ENCODE data around the gene FRMPD4.

Gene FRMPD4

GRCh38 chrX:12421918-12422317, 283.6 kb downstream of the FRMPD4 start:
- POLR2A ChIA-PET: no interaction called here
- TF ChIP-seq CTCF (IDR thresholded peaks at IDR 0.05; ENCODE audit: control extremely low read depth, extremely low read depth, low read depth, missing control alignments): no peak
- no peak for DNase-seq (ENCODE audit: extremely low spot score)
- CTCF ChIA-PET: interaction anchor here (0.9 kb wide), 1 partner anchor 350 kb away, joined by 3 read pairs; no protein-coding TSS in a partner anchor

- POLR2A ChIA-PET: no interaction called here
- DNase-seq (ENCODE audit: extremely low spot score): no peak
- no peak for TF ChIP-seq CTCF (IDR thresholded peaks at IDR 0.05; ENCODE audit: control extremely low read depth, extremely low read depth, low read depth, missing control alignments)
- CTCF ChIA-PET: no interaction called here
Observed at GRCh38 chrX:12423346-12423745, 285.1 kb downstream of the FRMPD4 start.

GRCh38 chrX:12425496-12425895, 287.2 kb downstream of the FRMPD4 start:
- no peak for TF ChIP-seq CTCF (IDR thresholded peaks at IDR 0.05; ENCODE audit: control extremely low read depth, extremely low read depth, low read depth, missing control alignments)
- POLR2A ChIA-PET: no interaction called here
- CTCF ChIA-PET: no interaction called here
- no peak for DNase-seq (ENCODE audit: extremely low spot score)

- CTCF ChIA-PET: no interaction called here
- POLR2A ChIA-PET: interaction anchor here (0.7 kb wide), 1 partner anchor 36 kb away, joined by 3 read pairs; no protein-coding TSS in a partner anchor
Observed at GRCh38 chrX:12426420-12426819, 288.1 kb downstream of the FRMPD4 start.

GRCh38 chrX:12434493-12434892, 296.2 kb downstream of the FRMPD4 start:
- TF ChIP-seq CTCF (IDR thresholded peaks at IDR 0.05; ENCODE audit: control extremely low read depth, extremely low read depth, low read depth, missing control alignments): no peak
- DNase-seq (ENCODE audit: extremely low spot score): no peak
- CTCF ChIA-PET: no interaction called here
- POLR2A ChIA-PET: no interaction called here

More at GRCh38 chrX:12426420-12426819, 288.1 kb downstream of the FRMPD4 start:
- DNase-seq (ENCODE audit: extremely low spot score): no peak
- no peak for TF ChIP-seq CTCF (IDR thresholded peaks at IDR 0.05; ENCODE audit: control extremely low read depth, extremely low read depth, low read depth, missing control alignments)

- ChIA-PET CTCF (no interaction called here), POLR2A (no interaction called here)
- DNase-seq (ENCODE audit: extremely low spot score): no peak
- TF ChIP-seq CTCF (IDR thresholded peaks at IDR 0.05; ENCODE audit: control extremely low read depth, extremely low read depth, low read depth, missing control alignments): no peak
Observed at GRCh38 chrX:12439416-12439815, 301.1 kb downstream of the FRMPD4 start.

GRCh38 chrX:12440246-12440645, 302.0 kb downstream of the FRMPD4 start:
- no peak for TF ChIP-seq CTCF (IDR thresholded peaks at IDR 0.05; ENCODE audit: control extremely low read depth, extremely low read depth, low read depth, missing control alignments)
- CTCF ChIA-PET: no interaction called here
- DNase-seq (ENCODE audit: extremely low spot score): no peak
- POLR2A ChIA-PET: no interaction called here

All from GM10248 (cell line).